DND-41 (cell line): ENCODE measurements around the gene XPR1.

ENCODE experiments used
- ATAC-seq: fragments of 200-7000 bp; cut with Tn5 transposase; 3 replicates; pipeline ENCODE4 v1.9.1; 2021; ENCODE audit warnings: low read depth; ENCODE audit not compliant: insufficient read depth
- DNase-seq: peaks from one replicate; pipeline ENCODE4 v3.0.0-alpha.2; 2020
- H2AFZ ChIP-seq: 2 replicates; pipeline ENCODE4 v1.6.0; 2012; ENCODE audit warnings: low read depth, low read length
- H3K27ac ChIP-seq: 2 replicates; pipeline ENCODE4 v1.5.1; 2012; ENCODE audit warnings: low read length, inconsistent platforms
- H3K27me3 ChIP-seq: fragments of 200-600 bp; sonication (generic); 2 replicates; pipeline ENCODE4 v1.6.0; 2012; ENCODE audit warnings: low read length, mild to moderate bottlenecking, inconsistent platforms; ENCODE audit not compliant: insufficient read depth, poor library complexity
- H3K36me3 ChIP-seq: 2 replicates; pipeline ENCODE4 v1.5.1; 2012; ENCODE audit warnings: low read length, inconsistent platforms; ENCODE audit not compliant: insufficient read depth
- H3K4me1 ChIP-seq: 2 replicates; pipeline ENCODE4 v1.5.1; 2012; ENCODE audit warnings: mild to moderate bottlenecking, low read length; ENCODE audit not compliant: insufficient read depth
- H3K4me2 ChIP-seq: 2 replicates; pipeline ENCODE4 v1.6.0; 2012; ENCODE audit warnings: mild to moderate bottlenecking, moderate library complexity, low read length, inconsistent platforms; ENCODE audit not compliant: insufficient read depth
- H3K4me3 ChIP-seq, 2 experiments: fragments of 200-600 bp in 1 of 2; shearing (Covaris generic) in 1 of 2; 2 replicates each; pipeline ENCODE4 v1.5.1; 2012 to 2016; ENCODE audit warnings: inconsistent platforms in 2 of 2, low read length in 2 of 2, mild to moderate bottlenecking in 2 of 2, low read depth in 1 of 2, moderate library complexity in 1 of 2
- H3K79me2 ChIP-seq: 2 replicates; pipeline ENCODE4 v1.6.0; 2012; ENCODE audit warnings: low read length, inconsistent platforms; ENCODE audit not compliant: insufficient read depth
- H3K9ac ChIP-seq: 2 replicates; pipeline ENCODE4 v1.6.0; 2012; ENCODE audit warnings: low read depth, mild to moderate bottlenecking, inconsistent platforms, low read length, moderate library complexity
- H3K9me3 ChIP-seq: 2 replicates; pipeline ENCODE4 v1.5.1; 2012; ENCODE audit warnings: low read length, moderate library complexity, mild to moderate bottlenecking, inconsistent platforms; ENCODE audit not compliant: insufficient read depth, severe bottlenecking
- H4K20me1 ChIP-seq: 2 replicates; pipeline ENCODE4 v1.6.0; 2012; ENCODE audit warnings: low read length; ENCODE audit not compliant: insufficient read depth
- CTCF ChIP-seq: IDR thresholded peaks from 2 replicates; pipeline ENCODE4 v1.5.1; 2012; ENCODE audit warnings: borderline replicate concordance, low read length, moderate library complexity, mild to moderate bottlenecking; ENCODE audit not compliant: poor library complexity, severe bottlenecking; ENCODE audit errors: extremely low read depth
- EZH2 ChIP-seq: IDR thresholded peaks from 3 replicates; pipeline ENCODE4 v1.6.1; 2012; ENCODE audit warnings: borderline replicate concordance, low read depth, mild to moderate bottlenecking, moderate library complexity, low read length, inconsistent platforms; ENCODE audit not compliant: severe bottlenecking

XPR1 gene

GRCh38 chr1:180881806-180882509 is 250.1 kb downstream of the XPR1 start:
- peak; percentile 88 for ATAC-seq
- DNase-seq = no peak

GRCh38 chr1:180884588-180885300 is 252.9 kb downstream of the XPR1 start:
- Histone ChIP-seq H3K4me1 (no peaks in the 10 kb centered on the region), H4K20me1 (no peaks in the 10 kb centered on the region), H3K27ac (no peak overlapping the region), H3K4me3 (no peak overlapping the region), H3K79me2 (no peaks in the 10 kb centered on the region), H3K9ac (no peak overlapping the region), H3K27me3 (no peaks in the 10 kb centered on the region), H3K9me3 (no peaks in the 10 kb centered on the region), H3K36me3 (peaks cover 9% of the 10 kb centered on the region), H2AFZ (no peak overlapping the region), H3K4me2 (no peak overlapping the region)
- TF ChIP-seq EZH2 (no peak), CTCF (no peak)
- ATAC-seq (no peak), DNase-seq (no peak)

More at GRCh38 chr1:180881806-180882509, 250.1 kb downstream of the XPR1 start:
- H3K4me2 ChIP-seq = no peak overlapping the region
- no peaks in the 10 kb centered on the region for H3K79me2 ChIP-seq
- no peak overlapping the region for H2AFZ ChIP-seq
- H3K36me3 ChIP-seq = peaks cover 10% of the 10 kb centered on the region
- TF ChIP-seq EZH2 (no peak), CTCF (peak; percentile 71)
- H3K4me3 ChIP-seq = no peak overlapping the region
- H3K4me1 ChIP-seq = no peaks in the 10 kb centered on the region
- H4K20me1 ChIP-seq = no peaks in the 10 kb centered on the region
- H3K27me3 ChIP-seq = no peaks in the 10 kb centered on the region
- H3K9ac ChIP-seq = no peak overlapping the region
- H3K9me3 ChIP-seq = no peaks in the 10 kb centered on the region
- no peak overlapping the region for H3K27ac ChIP-seq

GRCh38 chr1:180886338-180886737 is 254.5 kb downstream of the XPR1 start:
- no peak overlapping the region for H3K4me3 ChIP-seq
- H2AFZ ChIP-seq = no peak overlapping the region
- no peak overlapping the region for H3K4me2 ChIP-seq
- no peak overlapping the region for H3K27ac ChIP-seq
- peaks cover 3% of the 10 kb centered on the region; the same call in 1 of the 2 replicates for H3K36me3 ChIP-seq
- H3K9ac ChIP-seq = no peak overlapping the region
- DNase-seq (no peak), ATAC-seq (no peak)
- no peaks in the 10 kb centered on the region for H3K27me3 ChIP-seq
- no peaks in the 10 kb centered on the region for H3K4me1 ChIP-seq
- no peaks in the 10 kb centered on the region for H3K79me2 ChIP-seq
- H3K9me3 ChIP-seq = no peaks in the 10 kb centered on the region
- H4K20me1 ChIP-seq = no peaks in the 10 kb centered on the region
- no peak for TF ChIP-seq CTCF
- no peak for TF ChIP-seq EZH2
